K562 treated with DMSO at 1 percent for 24 hours (cell line): ENCODE results near the gene CIPC. TPM values are rescaled to one million over a fixed set of nuclear protein-coding genes. Genes with fewer than 3 reads are reported as not detected.

ENCODE experiments used
- total RNA-seq: library from RNA; unstranded; fragments of 300-600 nt; gene quantifications from 2 replicates; pipeline ENCODE4 v1.2.3, GENCODE V29; 2022; ENCODE audit warnings: low read depth; ENCODE audit not compliant: insufficient read depth

Gene CIPC
- 5.2 and 5.3 TPM in 2 replicates for total RNA-seq

GRCh38 chr14:77097700-77098528 lies at the start of gene CIPC:
TSS of gene CIPC (plus strand) at chr14:77098258. CDS start at chr14:77105709, 7,451 bp downstream.

GRCh38 chr14:77141214-77142004 lies 43.4 kb downstream of the CIPC start, which contains the start of gene ZDHHC22:
TSS of gene ZDHHC22 (minus strand) at chr14:77141791. CDS start at chr14:77139738, 2,053 bp downstream.

Other genes with a start within 250 kb of the CIPC start
- 52.4 and 56.8 TPM in 2 replicates for gene IRF2BPL, start 69.5 kb upstream of the CIPC start, total RNA-seq
- not detected in 2 replicates for gene ZDHHC22, start 43.5 kb downstream of the CIPC start, total RNA-seq
- gene TMEM63C, start 83.5 kb downstream of the CIPC start, total RNA-seq, result not detected in 2 replicates
- not detected in 2 replicates for gene NGB, start 172.9 kb downstream of the CIPC start, total RNA-seq
- gene POMT2, start 222.6 kb downstream of the CIPC start, total RNA-seq, result 6.8 and 7.3 TPM in 2 replicates
- 37.8 and 39.4 TPM in 2 replicates for gene GSTZ1, start 222.8 kb downstream of the CIPC start, total RNA-seq